GM21381 (cell line): ENCODE data around the gene HTR4.
"Not testable (repeated sequence)": the region's sequence is repeated elsewhere in the genome, so short reads cannot be mapped to it uniquely, and the experiment has no call there.

Experiments used
- ATAC-seq: cut with Tn5 transposase; IDR thresholded peaks from one replicate; pipeline ENCODE4 v1.9.1; 2021; ENCODE audit warnings: mild to moderate bottlenecking, moderate library complexity; ENCODE audit not compliant: unreplicated experiment

The HTR4 gene

GRCh38 chr5:148653836-148654781 is at the start of gene HTR4:
HTR4 (minus strand) TSS chr5:148654527; CDS start chr5:148637014, 17,513 bp downstream.
- ATAC-seq, result no peak

- no peak for ATAC-seq
These were observed 47.8 kb upstream of the HTR4 start for GRCh38 chr5:148702019-148702596.

- no peak for ATAC-seq
These were observed 44.7 kb upstream of the HTR4 start for GRCh38 chr5:148699028-148699427.

GRCh38 chr5:148697809-148698196 is 43.5 kb upstream of the HTR4 start:
- ATAC-seq, result no peak

GRCh38 chr5:148697180-148697808 is 43.0 kb upstream of the HTR4 start:
- ATAC-seq, result no peak

GRCh38 chr5:148696187-148697036 is 42.1 kb upstream of the HTR4 start:
- no peak for ATAC-seq

- no peak for ATAC-seq
These were observed 36.6 kb upstream of the HTR4 start for GRCh38 chr5:148690945-148691344.

- no peak for ATAC-seq
These were observed 34.5 kb upstream of the HTR4 start for GRCh38 chr5:148688787-148689186.

- no peak for ATAC-seq
These were observed 33.5 kb upstream of the HTR4 start for GRCh38 chr5:148687871-148688270.

GRCh38 chr5:148687427-148687826 is 33.1 kb upstream of the HTR4 start:
- peak; percentile 87 for ATAC-seq

- no peak for ATAC-seq
These were observed 32.3 kb upstream of the HTR4 start for GRCh38 chr5:148686660-148687059.

- no peak for ATAC-seq
These were observed 31.3 kb upstream of the HTR4 start for GRCh38 chr5:148685520-148686134.

GRCh38 chr5:148684528-148684927 is 30.2 kb upstream of the HTR4 start:
- ATAC-seq, result no peak

GRCh38 chr5:148683651-148684050 is 29.3 kb upstream of the HTR4 start:
- ATAC-seq, result no peak

- no peak for ATAC-seq
These were observed 28.0 kb upstream of the HTR4 start for GRCh38 chr5:148682058-148683026.

GRCh38 chr5:148681157-148682057 is 27.1 kb upstream of the HTR4 start:
- ATAC-seq, result no peak

GRCh38 chr5:148673704-148674103 is 19.4 kb upstream of the HTR4 start:
- ATAC-seq, result not testable (repeated sequence)

GRCh38 chr5:148666353-148666752 is 12.0 kb upstream of the HTR4 start:
- no peak for ATAC-seq
